Erythroblast (primary cell): Measurements from ENCODE around the gene SLC39A1.

ENCODE experiments used
- GATA1 ChIP-seq: IDR thresholded peaks from 2 replicates; pipeline ENCODE4 v1.6.1; 2011; ENCODE audit warnings: low read depth, mild to moderate bottlenecking, control low read depth, low read length, moderate library complexity
- POLR2A ChIP-seq: IDR thresholded peaks from 2 replicates; pipeline ENCODE4 v1.6.1; 2011; ENCODE audit warnings: mild to moderate bottlenecking, low read length

GRCh38 chr1:153941826-153942725, 21.3 kb downstream of the SLC39A1 start:
- TF ChIP-seq POLR2A, result no peak
- no peak for TF ChIP-seq GATA1
